ENCODE measurements around the gene YAE1. TPM values are rescaled to one million over a fixed set of nuclear protein-coding genes. Genes with fewer than 3 reads are reported as not detected.

YAE1 gene
- total RNA-seq, 1 donor from 2014 or later: 16.1 TPM

- peak overlapping the region; percentile 52 for H3K4me3 Mint-ChIP-seq
- intact Hi-C loops (cut with micrococcal nuclease): loop anchor here (1.0 to 10.0 kb wide), 4 partner anchors 11 to 1833 kb away; partner anchors contain the start of genes STARD3NL and VPS41
- no peaks in the 10 kb centered on the region for H3K9me3 Mint-ChIP-seq
- ChIA-PET CTCF (interaction anchor here (1.2 to 1.6 kb wide), 2 partner anchors 11 to 40 kb away, joined by 3 to 14 read pairs; no protein-coding TSS in a partner anchor), POLR2A (interaction anchor here (1.4 to 5.5 kb wide), 4 partner anchors 11 to 330 kb away, joined by 3 to 80 read pairs (median 13); partner anchors contain the start of gene CDK13)
- no peak for DNase-seq
- peaks cover 7% of the 10 kb centered on the region for H3K36me3 Mint-ChIP-seq (ENCODE audit: low read depth)
- H3K27ac Mint-ChIP-seq: no peak overlapping the region
- no peak for TF ChIP-seq CTCF (IDR thresholded peaks at IDR 0.05)
- peaks cover 39% of the 10 kb centered on the region for H3K4me1 Mint-ChIP-seq
- no peak for ATAC-seq (ENCODE audit: low read depth)
- peaks cover 2% of the 10 kb centered on the region for H3K27me3 Mint-ChIP-seq
Observed at GRCh38 chr7:39620486-39620885, 54.3 kb downstream of the YAE1 start.

- Mint-ChIP-seq H3K4me3 (no peak overlapping the region), H3K4me1 (peaks cover 45% of the 10 kb centered on the region), H3K36me3 (ENCODE audit: low read depth) (peaks cover 7% of the 10 kb centered on the region), H3K27me3 (no peaks in the 10 kb centered on the region), H3K9me3 (no peaks in the 10 kb centered on the region), H3K27ac (no peak overlapping the region)
- TF ChIP-seq CTCF (IDR thresholded peaks at IDR 0.05): no peak
- ATAC-seq (ENCODE audit: low read depth): no peak
- DNase-seq: no peak
- POLR2A ChIA-PET: interaction anchor here (0.5 to 5.5 kb wide), 7 partner anchors 11 to 329 kb away, joined by 3 to 80 read pairs (median 7); partner anchors contain the start of genes CDK13 and YAE1
- CTCF ChIA-PET: interaction anchor here (1.2 to 1.6 kb wide), 3 partner anchors 11 to 114 kb away, joined by 3 to 14 read pairs (median 6); no protein-coding TSS in a partner anchor
- intact Hi-C loops (cut with micrococcal nuclease): loop anchor here (1.0 to 10.0 kb wide), 4 partner anchors 9 to 1834 kb away; partner anchors contain the start of genes STARD3NL and VPS41
Observed at GRCh38 chr7:39621261-39621660, 55.1 kb downstream of the YAE1 start.

- peaks cover 50% of the 10 kb centered on the region for H3K4me1 Mint-ChIP-seq
- no peak for DNase-seq
- no peaks in the 10 kb centered on the region for H3K27me3 Mint-ChIP-seq
- POLR2A ChIA-PET: interaction anchor here (0.5 to 5.5 kb wide), 13 partner anchors 8 to 328 kb away, joined by 3 to 80 read pairs (median 4); partner anchors contain the start of genes CDK13 and YAE1
- CTCF ChIA-PET: interaction anchor here (0.8 to 1.6 kb wide), 4 partner anchors 41 to 513 kb away, joined by 3 to 14 read pairs (median 6); partner anchors contain the start of genes MPLKIP and SUGCT
- peak; percentile 18 for ATAC-seq (ENCODE audit: low read depth)
- no peaks in the 10 kb centered on the region for H3K9me3 Mint-ChIP-seq
- TF ChIP-seq CTCF (IDR thresholded peaks at IDR 0.05): no peak
- intact Hi-C loops (cut with micrococcal nuclease): loop anchor here (1.0 to 10.0 kb wide), 5 partner anchors 10 to 1835 kb away; partner anchors contain the start of genes STARD3NL and VPS41
- H3K4me3 Mint-ChIP-seq: peak overlapping the region; percentile 89
- peaks cover 13% of the 10 kb centered on the region for H3K36me3 Mint-ChIP-seq (ENCODE audit: low read depth)
- peak overlapping the region; percentile 89 for H3K27ac Mint-ChIP-seq
Observed at GRCh38 chr7:39621784-39622411, 55.7 kb downstream of the YAE1 start.

Other genes starting within 250 kb of the YAE1 start
- 32.6 and 37.3 TPM in 2 replicates for gene RALA, start 57.2 kb downstream of the YAE1 start, total RNA-seq